ENCODE measurements around the gene SORCS2.
A peak's percentile ranks its signal among the peaks of the same experiment; 100 is the strongest.

SORCS2 gene

GRCh38 chr4:7309181-7309580 lies 116.8 kb downstream of the SORCS2 start:
- no peak for DNase-seq

GRCh38 chr4:7309636-7310390 lies 117.5 kb downstream of the SORCS2 start:
- DNase-seq = no peak

DNA sequence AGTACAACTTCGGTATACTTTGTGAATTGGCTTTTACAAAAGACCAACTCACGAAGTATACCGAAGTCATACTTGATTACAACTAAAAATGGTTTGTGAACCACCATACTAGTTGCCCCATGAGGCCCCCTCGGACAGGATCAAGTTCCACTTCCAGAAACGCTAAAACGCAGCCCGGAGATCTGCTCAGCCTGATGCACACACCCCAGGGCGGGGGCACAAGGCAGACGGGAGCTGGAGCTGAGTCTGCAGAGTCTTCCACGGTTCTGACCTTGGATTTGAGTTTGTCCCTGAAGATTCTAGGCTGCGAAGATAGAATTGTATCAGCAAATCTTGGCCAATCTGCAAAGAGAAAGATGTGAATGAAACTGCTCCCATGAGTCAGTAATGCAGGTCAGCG lies 118.1 kb downstream of the SORCS2 start:
- DNase-seq = no peak

GRCh38 chr4:7311205-7311604 lies 118.9 kb downstream of the SORCS2 start:
- no peak for DNase-seq

DNA sequence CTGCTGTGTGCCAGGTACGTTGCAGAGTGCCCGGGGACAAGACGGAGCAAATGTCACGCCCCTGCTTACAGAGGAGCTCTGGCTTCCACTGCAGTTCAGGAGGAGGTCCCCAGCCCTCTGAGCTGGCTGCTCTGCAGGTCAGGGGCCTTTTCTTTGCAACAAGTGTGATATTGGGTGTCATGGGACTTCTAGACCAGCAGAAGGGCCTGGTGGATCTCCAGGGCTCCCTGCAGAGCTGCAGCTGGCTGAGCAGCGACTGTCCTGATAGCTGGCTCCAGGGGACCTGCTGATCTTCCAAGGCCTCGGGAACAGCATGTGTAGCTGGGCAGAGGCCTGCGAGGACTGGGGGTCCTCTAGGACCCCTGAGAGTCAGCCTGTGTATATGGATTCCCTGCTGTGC lies 120.4 kb downstream of the SORCS2 start:
- no peak for DNase-seq

- DNase-seq = no peak
These were observed 121.0 kb downstream of the SORCS2 start for GRCh38 chr4:7313347-7313811.

DNA sequence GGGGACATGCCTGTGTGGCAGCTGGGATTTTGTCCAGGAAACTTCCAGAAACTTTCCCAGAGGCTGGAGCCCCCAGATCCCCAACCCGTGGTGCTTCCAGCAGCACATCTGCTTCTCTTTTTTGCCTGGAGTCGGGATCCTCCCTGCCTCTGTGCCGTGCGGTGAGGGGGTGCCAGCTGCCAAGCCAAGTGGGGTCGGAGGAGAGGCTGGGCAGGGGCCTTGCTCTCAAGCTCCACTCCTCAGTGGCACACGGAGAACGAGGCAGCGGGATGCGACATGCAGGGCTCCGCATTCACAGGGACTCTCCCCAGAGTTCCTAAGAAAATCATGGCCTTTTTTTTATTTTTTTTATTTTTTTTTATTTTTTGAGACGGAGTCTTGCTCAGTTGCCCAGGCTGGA lies 121.7 kb downstream of the SORCS2 start:
- DNase-seq = no peak

DNA sequence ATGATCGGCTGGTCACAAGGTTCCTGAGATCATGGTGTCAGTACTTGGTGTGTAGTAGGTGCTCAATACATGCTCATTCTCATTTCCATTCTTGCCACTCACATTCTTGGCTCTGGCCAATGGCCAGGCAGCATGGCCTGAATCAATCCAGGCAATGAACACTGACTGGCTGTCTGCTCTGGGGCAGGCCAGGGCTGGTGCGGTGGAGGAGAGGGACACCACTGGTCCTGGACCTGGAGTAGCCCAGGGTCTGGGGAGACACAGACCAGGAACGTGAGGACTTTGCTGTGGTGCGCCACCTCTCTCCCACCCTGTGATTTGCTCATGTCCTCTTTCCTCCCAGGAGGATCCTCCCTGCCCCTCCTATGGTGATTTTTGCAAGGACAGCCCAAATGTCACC lies 122.9 kb downstream of the SORCS2 start:
- DNase-seq = no peak

DNA sequence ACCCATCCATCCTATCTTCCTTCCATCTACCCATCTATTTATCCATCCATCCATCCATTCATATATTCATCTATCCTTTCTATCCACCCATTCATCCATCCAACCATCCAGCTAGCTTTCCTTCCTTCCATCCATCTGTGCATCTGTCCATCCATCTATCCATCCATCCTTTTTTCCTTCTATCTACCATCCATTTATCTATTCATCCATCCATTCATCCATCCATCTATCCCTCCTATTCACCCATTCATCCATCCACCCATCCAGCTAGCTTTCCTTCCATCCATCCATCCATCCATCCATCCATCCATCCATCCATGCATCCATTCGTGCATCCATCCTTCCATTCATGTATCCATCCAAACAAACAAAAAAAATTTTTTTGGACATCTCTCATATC lies 123.6 kb downstream of the SORCS2 start:
- no peak for DNase-seq

DNA sequence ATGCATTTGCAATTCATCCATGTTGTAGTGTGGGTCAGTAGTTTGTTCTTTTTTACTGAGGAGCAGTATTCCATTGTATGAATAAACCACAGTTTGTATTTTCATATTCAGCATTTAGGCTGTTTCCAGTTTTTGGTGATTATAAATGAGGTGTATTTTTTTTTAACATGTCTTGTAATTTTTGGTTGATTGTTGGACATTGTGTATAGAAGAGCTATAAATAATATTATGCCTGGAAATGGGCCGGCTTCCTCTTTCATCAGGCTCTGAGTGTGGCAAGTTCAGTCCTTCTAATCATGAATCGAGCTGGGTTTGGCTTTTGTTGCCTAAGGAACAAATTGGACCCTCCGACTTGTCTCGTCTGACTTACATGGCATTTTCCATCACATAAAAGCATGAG lies 126.7 kb downstream of the SORCS2 start:
- DNase-seq = no peak

- DNase-seq = no peak
These were observed 128.0 kb downstream of the SORCS2 start for GRCh38 chr4:7320206-7320797.

- no peak for DNase-seq
These were observed 130.0 kb downstream of the SORCS2 start for GRCh38 chr4:7322166-7322991.

DNA sequence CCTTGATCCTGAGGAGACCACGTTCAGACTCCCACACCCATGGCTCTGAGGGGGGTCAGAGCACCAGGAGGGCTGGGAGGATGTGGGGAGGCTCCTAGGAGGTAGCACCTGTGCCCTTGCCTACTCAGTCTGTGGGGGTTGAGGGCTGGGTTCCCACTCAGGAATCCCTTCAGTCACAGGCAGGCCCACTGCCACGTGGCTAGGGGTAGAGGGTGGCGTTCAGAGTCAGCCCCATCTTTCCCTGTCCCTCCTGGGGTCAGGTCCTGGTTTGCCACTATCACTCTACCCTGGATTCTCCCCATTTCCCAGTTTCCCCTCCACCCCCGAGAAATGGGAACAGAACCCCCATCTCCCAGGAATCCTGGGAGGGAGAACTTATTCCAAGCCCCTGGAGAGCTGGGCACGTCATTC lies 131.1 kb downstream of the SORCS2 start:
- no peak for DNase-seq

- DNase-seq = no peak
These were observed 131.7 kb downstream of the SORCS2 start for GRCh38 chr4:7323872-7324650.

DNA sequence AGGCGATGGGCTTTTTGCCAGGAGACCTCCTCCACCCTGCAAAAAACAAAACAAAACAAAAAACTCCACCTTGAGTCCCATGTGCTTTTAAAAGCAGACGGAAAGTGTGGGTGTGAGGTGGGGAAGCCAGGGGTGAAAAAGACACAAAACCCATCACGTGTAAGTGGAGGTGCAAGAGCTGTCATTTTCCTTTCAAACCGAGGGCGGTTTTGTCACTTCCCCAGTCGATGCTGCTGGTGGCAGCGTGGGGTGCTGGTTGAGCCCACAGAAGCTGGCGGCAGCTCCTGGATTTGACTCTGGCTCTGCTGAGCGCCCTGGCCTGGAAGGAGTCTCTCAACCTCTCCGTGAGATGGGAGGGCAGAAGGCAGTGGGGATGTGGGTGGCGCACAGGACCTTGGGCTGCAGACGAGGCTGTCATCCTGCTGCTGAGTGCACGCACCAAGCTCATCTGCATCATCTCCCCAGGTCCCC lies 132.3 kb downstream of the SORCS2 start:
- peak; percentile 8 for DNase-seq

- no peak for DNase-seq
These were observed 133.2 kb downstream of the SORCS2 start for GRCh38 chr4:7325541-7325940.

DNA sequence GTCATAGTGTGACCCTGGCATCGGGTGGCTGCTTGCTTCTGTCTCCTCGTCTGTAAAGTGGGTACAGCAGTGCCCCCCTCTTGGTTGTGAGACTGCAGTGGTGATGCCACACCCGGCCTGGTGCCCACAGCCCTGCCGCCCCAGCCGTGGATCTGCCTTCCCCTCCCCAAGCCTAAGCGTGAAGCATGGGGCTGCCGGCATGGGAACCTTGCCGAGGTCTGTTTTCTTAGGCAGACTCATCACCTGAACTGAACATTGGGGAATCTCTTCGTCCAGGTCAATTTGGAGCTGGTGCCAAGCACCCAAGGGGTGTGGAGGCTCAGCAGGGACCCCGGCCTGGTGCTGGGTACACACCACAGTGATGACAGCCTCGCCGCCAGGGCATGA lies 134.0 kb downstream of the SORCS2 start:
- no peak for DNase-seq

DNA sequence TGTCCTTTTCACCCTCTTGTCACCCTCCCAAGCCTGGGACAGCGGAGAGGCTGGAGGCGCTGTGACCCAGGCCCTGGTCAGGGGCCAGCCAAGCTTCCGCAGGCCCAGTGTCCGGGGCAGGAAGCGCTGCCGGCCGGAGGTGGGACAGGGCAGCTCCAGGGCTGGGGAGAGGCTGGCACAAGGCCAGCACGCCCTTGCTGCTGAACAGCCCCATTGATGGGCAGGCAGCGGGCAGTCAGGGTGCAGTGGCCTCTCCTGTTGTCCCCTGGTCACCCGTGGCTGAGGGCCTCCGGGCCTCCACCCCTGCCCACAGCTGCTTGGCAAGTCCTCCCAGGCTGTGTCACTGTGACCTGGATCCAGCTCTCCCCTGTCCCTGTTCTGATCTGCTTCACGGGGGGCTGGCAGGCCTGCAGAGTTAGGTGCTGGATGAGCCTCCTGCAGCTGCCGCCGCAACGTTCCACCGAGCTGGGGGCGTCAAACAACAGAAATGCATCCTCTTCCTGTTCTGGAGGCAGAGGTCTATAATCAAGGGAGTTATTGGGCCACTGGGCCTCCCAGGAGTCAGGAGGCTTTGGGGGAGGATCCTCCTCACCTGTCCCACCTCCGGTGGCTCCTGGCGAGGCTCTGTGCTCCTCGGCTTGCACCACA lies 134.5 kb downstream of the SORCS2 start:
- no peak for DNase-seq

DNA sequence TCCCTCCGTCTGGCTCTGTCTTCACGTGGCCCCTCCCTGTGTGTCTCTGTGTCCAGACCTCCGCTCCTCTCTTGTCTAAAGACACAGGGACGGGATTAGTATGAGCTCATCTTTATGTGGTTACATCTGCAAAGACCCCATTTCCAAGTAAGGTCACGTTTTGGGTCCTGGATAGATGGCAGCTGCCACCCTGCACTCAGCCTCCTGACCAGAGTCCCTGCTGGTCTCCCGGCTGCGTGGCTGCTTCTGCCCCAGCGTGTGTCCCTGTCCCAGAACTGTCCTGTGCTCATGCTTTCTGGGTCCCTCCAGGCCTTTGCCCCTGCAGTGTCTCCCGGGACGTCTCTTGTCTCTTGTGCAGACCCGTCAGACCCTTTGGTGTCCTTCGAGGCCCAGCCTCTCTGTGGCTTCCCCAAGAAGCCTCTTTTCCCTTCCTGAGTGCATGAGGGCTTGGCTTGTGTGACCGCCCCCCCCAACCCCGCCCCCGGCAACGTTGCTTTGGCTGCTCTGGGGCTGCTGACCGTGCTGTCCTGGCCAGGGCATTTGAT lies 135.1 kb downstream of the SORCS2 start:
- no peak for DNase-seq

- DNase-seq = no peak
These were observed 136.0 kb downstream of the SORCS2 start for GRCh38 chr4:7328162-7328912.

DNA sequence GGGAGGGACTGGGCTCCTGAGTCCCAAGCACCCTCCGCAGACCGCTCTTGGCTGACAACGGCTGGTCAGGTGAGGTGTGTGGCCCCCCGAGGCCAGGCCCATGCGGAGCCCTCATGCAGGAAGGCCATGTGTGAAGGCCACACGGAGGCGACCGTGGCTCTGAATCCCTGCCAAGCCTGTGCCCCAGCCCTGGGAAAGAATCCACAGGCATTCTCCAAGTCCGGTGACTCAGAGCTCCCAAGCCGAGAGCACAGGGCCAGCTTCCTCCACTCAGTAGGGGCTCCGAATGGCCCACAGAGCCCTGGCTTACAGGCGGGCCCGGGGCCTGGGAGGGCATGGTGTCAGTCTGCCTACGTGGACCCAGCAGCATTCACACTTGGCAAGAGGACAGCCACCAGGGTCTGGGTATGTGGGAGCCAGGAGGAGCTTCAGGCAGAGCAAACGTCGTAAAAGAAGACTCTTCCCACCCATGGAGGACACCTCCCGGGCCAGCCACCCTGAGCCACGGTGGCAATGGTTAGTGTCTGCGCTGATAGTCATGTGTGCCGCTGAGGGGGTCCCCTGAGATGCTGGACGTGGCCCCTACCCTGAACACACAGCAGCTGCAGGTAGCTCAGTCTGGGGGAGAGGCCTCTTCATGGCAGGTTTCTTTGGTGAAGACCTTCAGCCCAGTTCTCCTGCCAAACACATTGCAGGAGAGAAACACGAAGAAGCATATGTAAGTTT lies 136.7 kb downstream of the SORCS2 start:
- no peak for DNase-seq
